Measurements from ENCODE around the gene SLC17A2.

DNA sequence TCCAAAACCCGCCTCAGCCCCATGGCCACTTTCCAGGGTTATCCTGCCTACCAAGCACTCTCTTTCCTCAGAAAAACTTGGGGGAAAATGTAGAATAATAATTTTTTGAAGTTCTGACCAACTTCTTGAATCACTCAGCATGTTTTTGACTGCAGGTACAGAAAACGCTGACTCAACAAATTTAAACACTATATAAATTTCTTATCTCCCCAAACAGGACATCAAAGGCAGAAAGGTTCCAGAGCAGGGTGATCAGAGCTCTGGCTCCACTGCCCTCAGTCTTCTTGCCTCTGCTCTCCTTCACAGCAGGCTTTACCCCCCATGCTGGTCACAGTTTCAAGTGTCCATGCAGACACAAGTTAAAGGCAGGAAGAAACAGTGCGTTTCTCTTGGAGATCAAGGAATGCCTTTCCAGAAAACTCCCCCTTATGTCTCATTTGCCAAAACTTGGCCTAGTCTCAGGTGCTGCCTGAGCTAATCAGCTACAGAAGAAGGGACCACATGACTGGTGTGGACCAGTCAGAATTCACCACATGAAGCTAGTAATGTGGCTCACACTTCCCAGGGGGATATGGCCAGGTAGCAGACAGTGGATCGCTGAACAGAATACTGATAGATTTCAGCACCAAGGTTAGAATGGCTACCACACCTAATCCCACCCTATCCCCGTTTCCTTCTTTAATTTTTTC, 32.1 kb downstream of the SLC17A2 start:
- TF ChIP-seq, protein P1, sequence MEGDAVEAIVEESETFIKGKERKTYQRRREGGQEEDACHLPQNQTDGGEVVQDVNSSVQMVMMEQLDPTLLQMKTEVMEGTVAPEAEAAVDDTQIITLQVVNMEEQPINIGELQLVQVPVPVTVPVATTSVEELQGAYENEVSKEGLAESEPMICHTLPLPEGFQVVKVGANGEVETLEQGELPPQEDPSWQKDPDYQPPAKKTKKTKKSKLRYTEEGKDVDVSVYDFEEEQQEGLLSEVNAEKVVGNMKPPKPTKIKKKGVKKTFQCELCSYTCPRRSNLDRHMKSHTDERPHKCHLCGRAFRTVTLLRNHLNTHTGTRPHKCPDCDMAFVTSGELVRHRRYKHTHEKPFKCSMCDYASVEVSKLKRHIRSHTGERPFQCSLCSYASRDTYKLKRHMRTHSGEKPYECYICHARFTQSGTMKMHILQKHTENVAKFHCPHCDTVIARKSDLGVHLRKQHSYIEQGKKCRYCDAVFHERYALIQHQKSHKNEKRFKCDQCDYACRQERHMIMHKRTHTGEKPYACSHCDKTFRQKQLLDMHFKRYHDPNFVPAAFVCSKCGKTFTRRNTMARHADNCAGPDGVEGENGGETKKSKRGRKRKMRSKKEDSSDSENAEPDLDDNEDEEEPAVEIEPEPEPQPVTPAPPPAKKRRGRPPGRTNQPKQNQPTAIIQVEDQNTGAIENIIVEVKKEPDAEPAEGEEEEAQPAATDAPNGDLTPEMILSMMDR (IDR thresholded peaks at IDR 0.05), result no peak
- TF ChIP-seq POLR2A (IDR thresholded peaks at IDR 0.05), result no peak

Data from Peyer's patch (tissue), 4 donors.